NCI-H1092 (cell line): ENCODE data around the gene SF1.

Experiments
- DNase-seq: peaks from one replicate; lab custom pipeline; 2025; lab: John Stamatoyannopoulos, UW

The SF1 gene

DNA sequence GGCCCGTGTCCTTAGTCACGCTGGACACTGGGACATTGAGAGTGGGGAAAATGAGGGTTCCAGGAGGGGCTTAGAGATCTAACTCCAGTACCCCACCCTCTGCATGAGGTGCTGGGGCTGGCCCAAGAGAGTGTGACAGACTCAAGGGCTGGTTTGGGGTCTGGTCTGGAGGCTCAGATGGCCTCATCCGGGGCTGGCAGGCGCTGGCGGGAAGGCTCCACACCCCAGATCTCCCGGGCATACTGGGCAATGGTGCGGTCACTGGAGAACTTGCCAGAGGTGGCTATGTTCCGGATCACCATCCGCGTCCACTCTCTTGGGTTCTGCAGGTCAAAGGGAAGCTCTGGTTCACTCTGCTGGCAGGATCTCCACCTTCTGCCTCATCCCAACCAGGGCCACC lies 31.9 kb downstream of the SF1 start:
- no peak for DNase-seq

DNA sequence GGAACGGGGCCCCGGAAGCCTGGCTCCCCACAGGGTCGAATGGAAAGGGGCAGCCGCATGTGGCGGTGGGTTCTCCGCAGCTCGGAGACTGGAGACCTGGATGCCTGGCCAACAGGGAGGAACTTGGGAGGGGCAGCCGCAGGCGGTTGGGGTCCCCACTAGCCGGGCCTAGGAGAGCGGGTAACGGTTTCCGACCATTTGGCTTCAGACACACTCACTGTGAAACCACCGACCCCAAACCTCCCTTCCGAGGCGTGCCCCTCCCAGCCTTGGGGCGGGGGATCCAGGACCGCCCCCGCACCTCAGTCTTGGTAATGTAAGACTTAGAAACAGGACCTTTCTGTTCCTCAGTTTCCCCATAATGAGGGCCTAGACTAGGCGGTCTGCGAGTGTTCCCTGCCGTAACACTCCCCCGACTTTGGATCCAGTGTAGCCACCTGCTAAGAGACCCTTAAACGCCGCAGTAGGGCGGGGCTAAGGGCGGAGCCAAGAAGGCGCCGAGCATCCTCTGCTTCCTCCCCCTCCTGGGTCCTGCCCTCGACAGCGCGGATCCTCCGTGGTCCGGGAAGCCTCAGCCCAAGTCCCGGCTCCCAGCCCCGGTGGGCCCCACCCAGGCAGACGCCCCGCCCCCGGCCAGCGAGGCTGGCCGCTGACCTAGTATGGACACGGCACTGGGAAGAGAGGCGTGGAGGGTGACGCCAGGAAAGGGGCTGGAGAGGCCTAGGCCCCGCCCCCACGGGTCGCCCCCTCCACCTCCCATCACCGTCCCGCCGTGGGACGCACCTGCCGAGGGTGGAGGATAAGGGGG lies 32.6 kb downstream of the SF1 start:
- DNase-seq: no peak

DNA sequence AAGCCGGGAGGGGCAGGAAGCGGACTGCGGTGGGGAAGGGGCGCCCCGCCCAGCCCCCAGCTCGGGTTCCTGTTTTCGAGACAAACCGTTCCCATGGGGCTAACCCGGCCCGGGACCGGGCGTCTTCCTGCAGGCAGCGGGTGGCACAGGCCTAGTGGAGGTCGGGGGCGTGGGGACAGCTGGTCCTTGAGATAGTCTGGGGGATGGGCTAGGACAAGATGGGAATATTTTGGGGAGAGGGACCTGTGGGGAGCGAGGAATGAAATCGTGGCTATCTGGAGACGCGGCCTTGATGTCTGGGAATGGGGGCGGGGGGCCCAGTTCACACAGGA lies 33.2 kb downstream of the SF1 start:
- no peak for DNase-seq

DNA sequence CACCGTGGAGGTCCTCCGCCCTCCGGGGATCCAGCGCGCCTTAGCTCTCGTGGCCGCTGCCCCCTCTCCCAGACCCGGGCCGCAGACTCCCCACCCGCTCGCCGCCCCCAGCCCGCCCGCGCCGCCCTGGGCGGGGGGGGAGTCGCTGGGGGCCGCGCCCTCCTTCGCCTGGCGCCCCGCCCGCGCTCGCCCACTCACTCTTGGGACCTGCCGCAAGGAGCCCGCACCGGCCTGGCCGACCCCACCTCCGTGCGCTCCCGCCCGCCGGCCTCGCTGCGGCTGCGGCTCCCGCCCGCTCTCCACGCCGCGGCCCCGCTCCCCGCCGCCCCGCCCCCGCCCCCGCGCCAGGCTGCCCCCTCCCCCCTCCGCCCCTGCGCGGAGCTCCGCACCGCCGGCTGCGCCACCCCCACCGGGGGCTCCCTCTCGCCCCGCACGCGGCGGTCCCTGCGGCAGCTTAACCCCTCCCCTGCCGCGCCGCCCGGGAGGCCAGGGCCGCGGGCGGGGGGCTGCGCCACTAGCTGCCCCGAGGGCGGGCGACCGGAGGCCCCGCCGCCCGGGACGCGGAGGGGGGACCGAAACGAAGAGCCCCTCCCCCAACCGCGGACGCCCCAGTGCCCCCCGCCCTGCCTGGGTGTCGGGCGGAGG lies 33.7 kb downstream of the SF1 start:
- DNase-seq: no peak

DNA sequence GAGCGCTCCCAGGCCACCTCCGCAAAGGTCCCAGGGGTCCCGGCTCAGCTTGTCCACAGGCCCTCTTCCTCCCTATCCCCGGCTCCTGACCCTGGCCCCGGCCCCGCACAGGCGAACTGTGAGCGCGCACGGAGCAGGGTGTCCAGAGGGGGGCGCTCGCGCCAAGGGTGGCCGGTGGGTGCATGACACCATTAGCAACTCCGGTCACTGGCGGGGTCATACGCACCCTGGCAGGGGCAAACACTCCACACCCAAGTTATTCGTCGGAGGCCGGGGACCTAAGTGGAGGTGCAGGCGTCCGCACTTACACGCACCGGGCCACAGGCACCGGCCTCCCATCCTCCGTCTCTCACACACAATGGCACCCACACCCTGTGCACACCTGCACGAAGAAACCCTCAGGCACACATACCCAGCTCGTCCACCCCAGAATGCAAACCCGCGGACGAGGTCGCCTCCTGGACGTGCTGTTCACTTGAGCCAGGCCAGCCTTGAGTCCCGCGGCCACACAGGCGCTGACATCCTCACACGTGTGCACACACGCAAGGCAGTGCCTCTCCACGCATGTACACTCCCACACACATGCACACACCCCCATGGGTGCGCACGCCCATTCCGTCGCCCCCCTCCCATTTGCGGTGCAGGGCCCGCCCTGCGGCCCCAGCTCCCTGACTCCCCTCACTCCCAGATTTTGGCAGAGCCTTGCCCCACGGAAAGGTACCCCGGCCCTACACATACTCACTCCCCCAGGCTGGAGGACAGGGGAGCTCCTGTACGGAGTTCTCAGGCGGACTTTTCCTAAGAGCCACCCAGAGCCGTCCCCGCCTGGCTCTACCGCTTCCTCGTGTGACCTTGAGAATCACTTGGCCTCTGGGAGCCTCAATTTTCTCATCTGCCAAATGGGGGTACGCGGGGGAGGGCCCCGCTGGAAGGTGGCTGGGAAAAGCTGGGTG lies 34.5 kb downstream of the SF1 start, which contains the start of gene RASGRP2:
RASGRP2 (minus strand) TSS at position 552 of the 953 bp plus-strand sequence. CDS start 1,276 bp downstream, outside the sequence.
- no peak for DNase-seq

DNA sequence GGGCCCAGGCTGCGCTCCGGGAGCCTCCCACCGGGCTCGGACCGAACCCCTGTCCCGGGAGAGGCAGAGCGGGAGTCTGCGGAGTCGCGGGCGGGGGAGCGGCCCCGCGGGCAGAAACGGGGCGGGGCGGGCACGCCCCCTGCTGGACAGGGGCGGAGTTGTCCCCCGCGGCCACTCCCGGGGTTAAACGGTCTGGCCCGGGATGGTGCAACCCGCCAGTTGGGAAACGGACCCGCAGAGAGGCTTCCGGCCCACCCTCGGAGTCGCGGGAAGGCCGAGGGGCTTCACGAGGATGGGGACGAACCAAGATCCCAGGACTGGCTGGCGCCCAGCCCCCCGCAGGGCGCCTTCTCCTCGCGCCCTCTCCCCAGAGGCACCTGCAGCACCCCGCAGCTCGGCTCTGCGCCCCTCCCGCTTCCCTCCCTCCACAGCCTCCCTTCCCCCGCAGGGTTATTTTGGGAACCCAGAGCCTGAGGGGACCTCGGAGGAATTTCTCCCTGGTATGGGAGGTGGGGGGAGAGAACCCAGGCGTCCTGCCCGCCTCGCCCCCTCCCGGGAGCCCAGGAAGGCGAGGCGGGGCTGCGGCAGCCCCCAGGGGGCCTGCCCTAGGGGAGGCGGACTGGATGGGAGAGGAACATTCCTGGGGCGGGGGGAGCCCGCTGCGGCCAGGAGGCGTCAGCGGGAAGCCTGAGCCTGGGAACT lies 35.3 kb downstream of the SF1 start:
- DNase-seq: no peak

DNA sequence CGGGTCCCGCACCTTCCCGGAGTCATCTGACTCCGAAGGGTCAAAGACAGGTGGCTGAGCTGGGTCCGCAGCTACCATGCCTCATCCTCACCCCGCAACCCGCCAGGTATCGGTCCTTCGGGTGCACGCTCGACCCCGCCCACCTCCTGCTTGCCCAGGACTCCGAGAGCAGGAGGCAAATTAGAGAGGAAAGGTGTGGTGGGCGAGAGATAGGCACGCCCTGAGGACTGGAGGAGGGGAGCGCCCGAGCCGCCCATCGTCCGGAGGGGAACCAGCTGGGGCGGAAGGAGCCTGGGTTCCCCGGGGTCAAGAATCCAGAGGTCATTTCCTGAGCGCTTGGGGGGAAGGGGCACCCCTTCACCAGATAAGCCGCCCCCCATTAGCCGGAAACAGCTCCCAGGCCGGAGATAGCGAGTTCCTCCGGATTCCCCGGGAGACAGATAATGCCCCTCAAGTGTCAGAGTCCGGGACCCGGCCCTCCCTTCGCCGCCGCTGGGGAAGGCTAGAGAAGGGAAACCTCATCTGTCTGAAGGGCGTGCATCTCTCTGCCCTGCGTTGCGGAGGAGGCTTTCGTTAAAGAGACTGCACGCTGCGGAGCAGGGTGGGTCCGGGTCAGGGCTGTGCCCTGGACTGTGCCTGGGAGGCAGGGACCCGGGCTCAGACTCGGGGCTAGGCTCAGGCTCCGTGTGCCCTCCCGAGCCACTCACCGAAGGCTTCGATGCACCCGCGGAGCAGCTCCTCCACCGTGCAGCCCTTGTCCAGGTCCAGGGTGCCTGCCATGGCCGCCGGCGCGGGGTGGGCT lies 36.1 kb downstream of the SF1 start:
- no peak for DNase-seq

DNA sequence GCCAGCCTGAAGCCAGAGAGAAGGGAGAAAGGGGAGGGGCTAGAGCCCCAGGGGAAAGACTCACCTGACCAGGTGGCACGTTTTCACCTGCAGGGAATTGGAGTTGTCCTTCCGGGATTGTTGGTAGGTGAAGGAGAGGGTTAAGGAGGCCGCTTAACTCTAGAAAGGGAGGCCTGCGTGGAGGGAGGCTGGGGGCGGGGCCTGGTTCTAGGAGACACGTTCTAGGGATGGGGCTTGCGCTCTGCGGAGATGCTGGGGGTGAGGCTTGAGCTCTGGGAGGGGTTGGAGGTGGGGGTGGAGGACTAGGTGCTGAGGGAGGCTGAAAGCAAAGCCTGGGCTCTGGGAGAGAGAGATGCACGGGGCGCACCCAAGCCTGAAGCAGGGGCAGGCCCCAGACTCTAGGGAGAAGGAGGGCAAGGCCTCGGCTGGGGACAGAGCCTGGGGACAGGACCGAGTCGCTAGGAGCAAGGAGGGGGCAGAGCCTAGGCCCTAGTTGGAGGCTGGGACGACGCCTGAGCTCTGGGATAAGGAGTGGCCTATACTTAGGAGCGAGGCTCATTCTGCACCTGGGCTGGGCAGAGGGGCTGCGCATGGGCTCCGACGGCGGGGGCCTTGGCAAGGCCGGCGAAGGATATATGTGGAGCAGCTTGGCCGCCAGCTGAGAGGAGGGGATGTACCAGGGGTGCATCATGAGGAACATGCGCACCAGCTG lies 36.8 kb downstream of the SF1 start:
- no peak for DNase-seq

DNA sequence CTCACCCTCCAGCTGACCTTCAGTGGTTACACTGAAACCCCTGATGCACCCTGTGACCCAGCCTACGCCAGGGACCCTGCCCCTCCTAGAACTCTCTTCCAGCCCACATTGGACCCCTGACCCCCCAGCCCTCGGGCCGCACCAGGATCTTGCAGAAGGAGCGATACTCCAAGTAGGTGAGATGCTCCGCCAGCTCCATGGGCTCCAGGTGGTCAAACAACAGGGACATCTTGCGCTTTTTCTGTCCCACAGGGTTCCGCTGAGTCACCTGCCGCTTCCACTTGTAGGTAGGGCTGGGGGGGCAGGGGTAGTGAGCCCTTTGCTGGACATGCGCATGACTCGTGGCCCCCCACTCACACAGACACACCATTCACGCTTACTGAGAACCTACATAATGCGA lies 38.5 kb downstream of the SF1 start:
- DNase-seq: no peak

DNA sequence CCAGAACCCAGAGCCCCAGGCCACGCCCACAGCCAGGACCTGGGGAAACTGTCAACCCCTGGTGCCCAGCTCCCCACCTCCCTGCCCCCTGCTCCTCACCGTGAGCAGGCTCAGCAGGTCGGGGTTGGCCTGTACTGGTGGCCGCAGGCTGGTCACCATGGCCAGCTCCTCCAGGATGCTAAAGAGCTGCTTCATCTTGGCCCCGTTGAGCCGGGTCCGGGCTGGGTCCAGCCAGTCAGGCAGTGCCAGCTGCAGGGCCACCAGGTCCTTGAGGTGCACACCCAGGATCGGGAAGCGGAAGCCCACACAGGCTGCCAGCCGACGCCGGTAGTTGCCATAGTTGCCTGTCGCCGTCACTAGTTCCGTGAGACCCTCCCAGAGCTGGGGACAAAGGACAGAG lies 41.7 kb downstream of the SF1 start:
- no peak for DNase-seq

DNA sequence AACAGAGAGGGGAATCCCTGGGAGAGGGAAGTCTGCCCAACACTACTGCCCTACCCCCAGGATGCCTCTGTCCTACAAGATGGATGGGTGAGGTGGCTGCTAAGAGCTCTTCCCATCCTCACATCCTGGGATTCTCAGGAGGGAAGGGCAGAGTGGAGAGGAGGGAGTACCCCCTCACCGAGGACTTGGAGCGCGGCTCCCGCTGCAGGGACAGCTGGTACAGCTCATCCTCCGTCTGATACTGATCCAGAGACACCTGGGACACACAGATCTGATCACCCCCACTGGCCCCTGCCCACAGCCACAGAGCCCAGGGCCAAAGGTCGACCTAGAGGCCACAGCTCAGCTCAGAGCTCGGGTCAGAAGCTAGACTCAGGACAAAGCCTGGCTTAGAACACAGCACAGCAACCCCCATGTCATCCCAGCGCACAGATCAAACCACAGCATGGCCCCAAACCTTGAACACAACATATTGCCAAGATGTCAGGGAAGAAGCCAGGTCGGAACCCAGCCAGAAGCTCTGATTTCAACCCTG lies 42.5 kb downstream of the SF1 start:
- DNase-seq: no peak

DNA sequence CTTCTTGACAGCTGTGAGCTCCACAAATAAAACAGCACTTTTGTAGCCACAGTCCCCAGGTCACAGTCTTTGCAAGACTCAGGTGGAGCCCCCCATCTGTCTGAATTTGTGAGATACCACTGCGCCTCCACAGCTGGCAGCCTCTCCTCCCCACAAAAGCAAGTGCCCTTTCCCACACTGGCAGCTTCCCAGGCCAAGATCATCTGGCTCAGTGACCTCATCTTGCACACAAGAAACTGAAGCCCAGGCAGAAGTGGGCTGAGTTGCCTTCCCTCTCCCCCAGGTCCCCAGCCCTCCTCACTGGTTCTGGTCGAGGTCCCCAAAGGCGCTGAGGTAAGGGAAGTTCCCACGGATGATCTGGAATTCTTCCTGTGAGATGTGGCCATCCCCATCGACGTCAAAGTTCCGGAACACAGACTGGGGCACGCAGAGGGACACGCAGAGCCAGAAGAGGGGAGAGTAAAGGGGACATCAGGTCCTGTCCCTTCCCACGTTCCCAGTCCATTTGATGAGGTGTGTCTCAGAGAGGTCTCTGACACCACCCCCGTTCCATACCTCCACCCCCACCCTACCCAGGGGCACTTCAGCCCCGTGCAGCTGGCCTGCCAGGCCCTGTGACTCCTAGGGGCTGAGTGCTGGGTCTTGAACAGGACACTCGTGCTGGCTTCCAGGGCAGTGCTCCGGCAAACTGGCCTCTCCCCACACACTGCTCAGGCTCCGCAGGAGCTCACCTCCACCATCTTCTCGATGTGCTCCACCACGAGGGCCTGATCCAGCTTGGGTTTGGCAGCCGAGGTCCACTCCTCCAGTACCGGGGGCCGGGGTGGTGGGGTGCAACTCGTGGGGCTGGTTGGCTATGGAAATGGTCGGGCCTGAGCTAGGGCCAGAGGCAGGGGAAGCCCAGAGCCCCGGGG lies 43.3 kb downstream of the SF1 start:
- no peak for DNase-seq

DNA sequence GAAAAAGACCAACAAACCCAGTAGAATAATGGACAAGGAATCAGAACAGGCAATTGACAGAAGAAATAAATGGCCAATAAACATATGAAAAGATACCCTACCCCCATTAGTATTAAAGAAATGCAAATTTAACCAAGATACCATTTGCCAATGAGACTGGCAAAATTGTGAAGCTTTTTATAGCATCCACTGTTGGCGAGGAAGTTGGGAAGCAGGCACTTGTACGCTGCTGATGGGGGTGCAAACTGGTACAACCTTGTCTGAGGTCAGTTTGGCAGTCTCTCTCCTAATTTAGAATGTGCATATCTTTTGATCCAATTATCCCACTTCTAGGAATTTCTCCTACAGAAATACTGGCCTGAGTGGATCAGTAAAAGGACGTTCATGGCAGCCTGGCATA lies 46.7 kb downstream of the SF1 start:
- no peak for DNase-seq

DNA sequence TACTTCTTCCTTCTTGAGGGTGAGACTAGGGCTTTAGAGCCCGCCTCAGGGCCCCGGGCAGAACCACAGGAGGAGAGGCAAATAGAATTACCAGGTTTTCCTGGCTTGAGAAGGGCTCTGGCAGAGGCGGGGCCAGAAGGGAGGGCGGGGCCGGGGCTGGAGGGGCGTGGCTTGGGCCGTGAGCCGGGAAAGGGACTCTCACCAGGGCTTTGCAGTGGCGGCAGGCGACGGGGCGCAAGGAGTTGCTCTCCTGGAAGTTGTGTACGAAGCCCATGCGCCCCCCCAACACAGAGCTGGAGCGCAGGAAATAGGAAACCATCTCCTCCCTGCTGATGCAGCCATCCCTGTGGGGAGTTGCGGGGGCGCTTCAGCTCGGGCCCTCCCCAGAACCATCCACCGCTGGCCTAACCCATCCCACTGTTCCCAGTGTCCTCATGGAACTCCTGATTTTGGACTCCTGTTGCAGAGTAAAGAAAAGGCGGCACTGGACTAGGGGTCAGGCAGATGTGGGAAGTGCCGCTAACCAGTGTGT lies 48.4 kb downstream of the SF1 start:
- no peak for DNase-seq

DNA sequence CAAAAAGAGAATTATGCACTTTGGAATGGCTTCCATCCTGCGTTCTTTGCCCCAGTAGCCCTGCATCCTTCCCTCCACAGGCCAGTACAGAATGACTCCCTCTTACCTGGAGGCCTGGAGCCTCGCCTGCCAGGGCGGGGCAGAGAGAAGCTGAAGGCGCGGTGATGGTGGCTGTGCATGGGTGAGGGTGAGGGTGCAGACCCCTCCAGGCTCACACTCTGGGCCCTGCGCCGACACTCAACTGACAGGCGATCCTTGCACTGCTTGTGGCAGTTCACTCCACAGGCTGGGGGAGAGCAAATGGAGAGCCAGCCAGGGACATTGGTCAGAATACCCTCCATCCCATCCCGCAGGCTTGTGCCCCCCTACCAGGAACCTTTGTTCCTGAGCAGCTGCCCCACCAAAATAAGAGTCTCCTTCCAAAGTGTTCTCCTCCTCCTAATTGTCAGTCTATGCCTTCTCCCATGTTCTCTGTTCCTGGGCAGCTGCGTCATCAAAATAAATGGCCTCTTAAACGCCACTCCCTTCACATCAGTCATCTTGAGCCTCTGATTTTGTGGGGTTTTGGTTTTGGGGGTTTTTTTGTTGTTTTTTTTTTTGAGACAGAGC lies 49.5 kb downstream of the SF1 start:
- no peak for DNase-seq

DNA sequence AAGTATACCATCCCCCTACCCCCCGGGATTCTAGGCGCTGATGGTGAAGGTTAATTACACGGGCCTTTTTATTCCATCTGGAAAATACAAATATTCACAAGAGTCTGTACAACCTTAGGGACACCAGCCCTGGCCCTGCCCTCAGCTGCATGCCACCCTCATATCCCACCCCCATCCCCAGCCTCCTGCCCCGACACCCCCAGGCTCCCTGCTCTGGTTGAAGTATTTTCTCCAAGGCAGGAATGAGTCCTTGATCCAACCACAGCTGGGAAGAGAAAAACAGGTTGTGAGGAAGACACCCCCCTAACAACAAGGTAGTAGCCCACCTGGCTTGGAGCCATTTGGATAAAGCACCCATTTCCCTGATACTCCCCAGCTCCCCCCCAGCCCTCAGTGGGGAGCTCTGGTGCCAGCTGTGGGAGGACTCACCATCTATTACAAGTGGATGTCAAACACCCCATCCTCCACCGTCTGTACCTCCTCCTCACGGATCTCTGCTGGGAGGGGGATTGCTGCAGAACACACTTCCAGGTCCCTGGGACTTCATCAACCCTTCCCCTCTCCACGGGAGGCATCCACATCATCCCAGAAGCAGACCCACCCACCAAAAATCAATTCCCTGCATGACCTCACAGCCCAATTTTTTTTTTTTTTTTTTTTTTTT lies 51.3 kb downstream of the SF1 start:
- DNase-seq: no peak

DNA sequence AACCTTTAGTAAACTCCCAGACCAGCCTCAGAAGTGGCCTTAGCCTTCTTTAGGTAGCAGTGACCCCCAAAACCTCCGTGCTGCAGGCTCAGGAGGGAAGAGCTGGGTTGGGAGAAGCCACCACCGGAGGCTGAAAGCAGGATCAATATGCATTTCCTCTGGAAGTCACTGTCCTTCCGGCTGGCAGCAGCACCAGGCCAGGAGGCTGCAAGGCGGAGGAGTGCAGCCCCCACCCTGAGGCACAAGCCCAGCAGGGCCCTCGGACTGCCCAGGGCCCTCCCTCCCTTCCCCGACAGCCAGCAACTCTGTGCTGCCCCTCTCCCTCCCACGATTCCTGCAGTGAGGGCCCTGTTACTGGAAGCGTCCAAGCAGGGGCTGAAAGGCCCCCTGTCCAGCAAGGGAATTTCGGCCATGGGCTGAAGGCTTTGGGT lies 52.1 kb downstream of the SF1 start:
- no peak for DNase-seq
